H1 (cell line): ENCODE data around the gene SH3RF3. TPM values are rescaled to one million over a fixed set of nuclear protein-coding genes. Genes with fewer than 3 reads are reported as not detected.

Source experiments
- CTCF ChIA-PET: fragments of 300-600 bp; sonication (Branson Sonifier 250); formaldehyde crosslinking; loops from one replicate; lab custom pipeline; 2021; ENCODE audit not compliant: partially characterized antibody; lab: Charles Lee
- POLR2A ChIA-PET: fragments of 300-600 bp; sonication (Branson Sonifier 250); formaldehyde crosslinking; loops from one replicate; lab custom pipeline; 2021; ENCODE audit warnings: inconsistent platforms; ENCODE audit not compliant: partially characterized antibody; lab: Charles Lee
- DNase-seq, 2 experiments: peaks; one replicate each; pipeline versions ENCODE4 v3.0.0 to v3.0.0-alpha.2; 2010 to 2022; ENCODE audit warnings: low spot score in 2 of 2, low read depth in 1 of 2, mixed read lengths in 1 of 2
- FAIRE-seq: peaks from 2 replicates; lab custom pipeline; 2011; peaks lifted over from hg19 to GRCh38; lab: Jason Lieb, UNC
- H2AFZ ChIP-seq: 2 replicates; pipeline ENCODE4 v1.8.1; 2012; ENCODE audit warnings: low read length, inconsistent platforms
- H2AK5ac ChIP-seq: 2 replicates; pipeline ENCODE4 v1.6.1; 2013; ENCODE audit warnings: low read depth, low read length
- H2BK120ac ChIP-seq: replicated peaks from 2 replicates; pipeline ENCODE3; 2013; ENCODE audit warnings: low read depth, low read length, inconsistent platforms
- H2BK12ac ChIP-seq: 2 replicates; pipeline ENCODE4 v1.6.1; 2013; ENCODE audit warnings: low read depth, low read length
- H2BK15ac ChIP-seq: 2 replicates; pipeline ENCODE4 v1.6.1; 2013; ENCODE audit warnings: low read length
- H2BK20ac ChIP-seq: 2 replicates; pipeline ENCODE4 v1.6.1; 2013; ENCODE audit warnings: low read length
- H2BK5ac ChIP-seq: 2 replicates; pipeline ENCODE4 v1.6.1; 2013; ENCODE audit warnings: low read depth, low read length
- H3K14ac ChIP-seq: 2 replicates; pipeline ENCODE4 v1.6.1; 2013; ENCODE audit warnings: inconsistent platforms; ENCODE audit not compliant: insufficient read length
- H3K18ac ChIP-seq: 2 replicates; pipeline ENCODE4 v1.6.1; 2013; ENCODE audit warnings: low read length; ENCODE audit errors: extremely low read depth
- H3K23ac ChIP-seq: 2 replicates; pipeline ENCODE4 v1.6.1; 2013; ENCODE audit warnings: inconsistent platforms; ENCODE audit not compliant: insufficient read length
- H3K23me2 ChIP-seq: 2 replicates; pipeline ENCODE4 v1.6.1; 2013; ENCODE audit warnings: low read depth, low read length
- H3K27ac ChIP-seq: 2 replicates; pipeline ENCODE4 v1.6.1; 2011; ENCODE audit warnings: low read depth, low read length, inconsistent platforms
- H3K27me3 ChIP-seq, 4 experiments: replicated peaks in 1 of 4; 1 replicate in 1 of 4; 2 replicates in 3 of 4; pipeline versions ENCODE4 v1.6.1 to v1.8.1; 2011 to 2013; ENCODE audit warnings: low read length in 3 of 4, mild to moderate bottlenecking in 3 of 4, inconsistent platforms in 2 of 4, mixed read lengths in 2 of 4, moderate library complexity in 1 of 4; ENCODE audit not compliant: control insufficient read depth in 3 of 4, insufficient read depth in 3 of 4; ENCODE audit errors: extremely low read depth in 1 of 4
- H3K36me3 ChIP-seq, 4 experiments: 2 replicates each; pipeline versions ENCODE4 v1.6.1 to v1.8.1; 2011 to 2013; ENCODE audit warnings: mild to moderate bottlenecking in 4 of 4, low read length in 3 of 4, moderate library complexity in 2 of 4, control low read depth in 1 of 4, inconsistent platforms in 1 of 4; ENCODE audit not compliant: insufficient read depth in 4 of 4, control insufficient read depth in 2 of 4
- H3K4ac ChIP-seq: replicated peaks from 2 replicates; pipeline ENCODE3; 2013; ENCODE audit warnings: low read length, low read depth, mixed read lengths, inconsistent platforms; ENCODE audit not compliant: insufficient read length
- H3K4me1 ChIP-seq, 4 experiments: replicated peaks in 1 of 4; 1 replicate in 1 of 4; 2 replicates in 3 of 4; pipeline versions ENCODE4 v1.6.1 to v1.8.1; 2011 to 2013; ENCODE audit warnings: low read length in 3 of 4, inconsistent platforms in 2 of 4, mixed read lengths in 1 of 4; ENCODE audit not compliant: insufficient read depth in 4 of 4, control insufficient read depth in 3 of 4
- H3K4me2 ChIP-seq, 2 experiments: 2 replicates each; pipeline versions ENCODE4 v1.6.1 to v1.8.1; 2011 to 2013; ENCODE audit warnings: low read depth in 2 of 2, low read length in 2 of 2, control low read depth in 1 of 2, inconsistent platforms in 1 of 2, mild to moderate bottlenecking in 1 of 2; ENCODE audit not compliant: insufficient read depth in 1 of 2
- H3K4me3 ChIP-seq, 4 experiments: fragments of 200-600, 300-600 bp in 1 of 4; sonication (generic), shearing (Covaris generic), sonication (Bioruptor Twin) in 1 of 4; 2 replicates each; pipeline versions ENCODE4 v1.5.1 to v1.8.1; 2011 to 2016; ENCODE audit warnings: low read length in 4 of 4, low read depth in 3 of 4, control low read depth in 2 of 4, inconsistent platforms in 2 of 4, mild to moderate bottlenecking in 2 of 4, mixed read lengths in 1 of 4, moderate library complexity in 1 of 4; ENCODE audit not compliant: insufficient read depth in 2 of 4; ENCODE audit errors: extremely low read depth in 1 of 4
- H3K56ac ChIP-seq: replicated peaks from 2 replicates; pipeline ENCODE3; 2013; ENCODE audit warnings: low read depth, mild to moderate bottlenecking, mixed read lengths, low read length, inconsistent platforms; ENCODE audit not compliant: insufficient read length
- H3K79me1 ChIP-seq: 2 replicates; pipeline ENCODE4 v1.6.1; 2013; ENCODE audit warnings: low read depth, low read length, control low read depth
- H3K79me2 ChIP-seq, 2 experiments: 2 replicates each; pipeline versions ENCODE4 v1.6.1 to v1.8.1; 2012 to 2013; ENCODE audit warnings: low read length in 2 of 2, mild to moderate bottlenecking in 2 of 2, inconsistent platforms in 1 of 2; ENCODE audit not compliant: insufficient read depth in 2 of 2, control insufficient read depth in 1 of 2
- H3K9ac ChIP-seq, 4 experiments: replicated peaks in 1 of 4; 1 replicate in 1 of 4; 2 replicates in 3 of 4; pipeline versions ENCODE4 v1.6.1 to v1.8.1; 2011 to 2013; ENCODE audit warnings: low read depth in 3 of 4, low read length in 3 of 4, control low read depth in 2 of 4, mild to moderate bottlenecking in 2 of 4, moderate library complexity in 2 of 4, inconsistent platforms in 1 of 4; ENCODE audit errors: extremely low read depth in 1 of 4
- H3K9me3 ChIP-seq, 2 experiments: 2 replicates each; pipeline versions ENCODE4 v1.6.1 to v1.8.1; 2012 to 2013; ENCODE audit warnings: mild to moderate bottlenecking in 2 of 2, moderate library complexity in 2 of 2, control low read depth in 1 of 2, inconsistent platforms in 1 of 2, low read depth in 1 of 2, low read length in 1 of 2, mixed read lengths in 1 of 2; ENCODE audit not compliant: insufficient read depth in 2 of 2
- H4K20me1 ChIP-seq, 2 experiments: replicated peaks in 1 of 2; 2 replicates each; pipeline versions ENCODE3 to v1.8.1; 2011 to 2013; ENCODE audit warnings: inconsistent platforms in 2 of 2, low read length in 2 of 2, mild to moderate bottlenecking in 1 of 2; ENCODE audit not compliant: insufficient read depth in 2 of 2, control insufficient read depth in 1 of 2
- H4K5ac ChIP-seq: 2 replicates; pipeline ENCODE4 v1.6.1; 2013; ENCODE audit warnings: low read length, low read depth, mixed read lengths, inconsistent platforms; ENCODE audit not compliant: insufficient read length
- H4K8ac ChIP-seq: 2 replicates; pipeline ENCODE4 v1.8.0; 2013; ENCODE audit warnings: mild to moderate bottlenecking, moderate library complexity, low read length, inconsistent platforms; ENCODE audit not compliant: insufficient read depth; ENCODE audit errors: extremely low read depth
- H4K91ac ChIP-seq: replicated peaks from 2 replicates; pipeline ENCODE3; 2013; ENCODE audit warnings: low read length, mixed read lengths, inconsistent platforms; ENCODE audit not compliant: insufficient read length
- EZH2 ChIP-seq: fragments of 200-600 bp; sonication (generic); IDR thresholded peaks from 2 replicates; pipeline ENCODE4 v1.7.1; 2012; ENCODE audit warnings: low read depth, mild to moderate bottlenecking, moderate library complexity, low read length, inconsistent platforms; ENCODE audit not compliant: severe bottlenecking
- NRF1 ChIP-seq: IDR thresholded peaks from 2 replicates; pipeline ENCODE4 v1.6.1; 2011; ENCODE audit warnings: mild to moderate bottlenecking, low read depth, low read length, improper control_type of control experiment
- RXRA ChIP-seq: IDR thresholded peaks from 2 replicates; pipeline ENCODE4 v1.6.1; 2011; ENCODE audit warnings: low read depth, mild to moderate bottlenecking, low read length, moderate library complexity; ENCODE audit not compliant: insufficient read depth
- YY1 ChIP-seq: IDR thresholded peaks from 2 replicates; pipeline ENCODE4 v1.6.1; 2011; ENCODE audit warnings: low read depth, mild to moderate bottlenecking, low read length
- WGBS, 2 experiments: shearing (Covaris generic) in 1 of 2; methylation state at CpG; one replicate each; pipeline versions ENCODE4 v1.1.6 to v1.1.7; 2013 to 2015; ENCODE audit warnings: low lambda C conversion rate in 2 of 2, mixed read lengths in 2 of 2, inconsistent platforms in 1 of 2, low coverage in 1 of 2, missing lambda C conversion rate in 1 of 2; ENCODE audit not compliant: insufficient replicate concordance in 2 of 2, insufficient coverage in 1 of 2, insufficient read length in 1 of 2; ENCODE audit errors: extremely low coverage in 1 of 2, missing lambda C conversion rate in 1 of 2; 5-methylcytosine and 5-hydroxymethylcytosine counted together
- polyA plus RNA-seq, 7 experiments: library from polyadenylated mRNA; depleted of rRNA in 3 of 7; stranded (reverse) in 5 of 7; unstranded in 2 of 7; fragments of >200 nt in 5 of 7; fragments of 200-250 nt in 2 of 7; gene quantifications; 1 replicate in 5 of 7; 2 replicates in 1 of 7; 4 replicates in 1 of 7; pipeline versions ENCODE4 v1.2.1 to v1.2.3, GENCODE V29; 2011 to 2013; ENCODE audit warnings: missing spikeins in 2 of 7, mixed read lengths in 2 of 7
- total RNA-seq: library from RNA; stranded (reverse); fragmentation: NEBNext Ultra II Directional; extraction: Animal tissue kit (Norgen Biotek cat#: 25700); gene quantifications from 2 replicates; pipeline ENCODE4 v1.2.1, GENCODE V29; 2021

The SH3RF3 gene
- total and polyA plus RNA-seq, 2 of the 8 experiments (the other 6 are each of a cell fraction or from before 2014, with no cell fraction given) = 0.11 to 0.65 TPM

- H2BK120ac ChIP-seq = no peak overlapping the region
- H3K9ac ChIP-seq = no peak overlapping the region
- H2BK15ac ChIP-seq = no peak overlapping the region
- no peak overlapping the region for H3K56ac ChIP-seq
- H4K91ac ChIP-seq = no peak overlapping the region
- H3K4me3 ChIP-seq = no peak overlapping the region
- no peak for TF ChIP-seq NRF1
- TF ChIP-seq RXRA = no peak
- no peak for TF ChIP-seq YY1
- TF ChIP-seq EZH2 = no peak
- TF ChIP-seq, all 59 proteins: peak for 0
- Histone ChIP-seq H2BK20ac (no peak overlapping the region), H2AK5ac (no peak overlapping the region), H2BK12ac (no peak overlapping the region), H4K5ac (no peak overlapping the region), H3K27me3 (no peaks in the 10 kb centered on the region), H3K79me2 (no peaks in the 10 kb centered on the region), H3K4me2 (no peak overlapping the region), H4K20me1 (no peaks in the 10 kb centered on the region), H3K4me1 (no peaks in the 10 kb centered on the region), H3K23ac (no peak overlapping the region), H3K36me3 (no peaks in the 10 kb centered on the region), H3K27ac (no peak overlapping the region), H3K9me3 (peaks cover 11 to 17% of the 10 kb centered on the region in 2 experiments), H2BK5ac (no peak overlapping the region), H3K18ac (no peak overlapping the region), H4K8ac (no peak overlapping the region), H2AFZ (no peak overlapping the region), H3K79me1 (no peaks in the 10 kb centered on the region), H3K23me2 (no peaks in the 10 kb centered on the region), H3K4ac (no peak overlapping the region), H3K14ac (no peak overlapping the region)
- 96% methylated on average over 2 of the region's 2 CpGs; no CpG with 5 or more reads in 1 of the 2 experiments for WGBS, 2 experiments
- FAIRE-seq = no peak
- ChIA-PET CTCF (interaction anchor here (1.3 kb wide), 2 partner anchors 13 to 17 kb away, joined by 3 read pairs; no protein-coding TSS in a partner anchor), POLR2A (no interaction called here)
- DNase-seq = no peak
These were observed 313.8 kb downstream of the SH3RF3 start for GRCh38 chr2:109442715-109443319.
